ENCODE measurements around the gene ERICH2.
A peak's percentile ranks its signal among the peaks of the same experiment; 100 is the strongest.
"Not testable (repeated sequence)": the region's sequence is repeated elsewhere in the genome, so short reads cannot be mapped to it uniquely, and the experiment has no call there.

The ERICH2 gene, protein sequence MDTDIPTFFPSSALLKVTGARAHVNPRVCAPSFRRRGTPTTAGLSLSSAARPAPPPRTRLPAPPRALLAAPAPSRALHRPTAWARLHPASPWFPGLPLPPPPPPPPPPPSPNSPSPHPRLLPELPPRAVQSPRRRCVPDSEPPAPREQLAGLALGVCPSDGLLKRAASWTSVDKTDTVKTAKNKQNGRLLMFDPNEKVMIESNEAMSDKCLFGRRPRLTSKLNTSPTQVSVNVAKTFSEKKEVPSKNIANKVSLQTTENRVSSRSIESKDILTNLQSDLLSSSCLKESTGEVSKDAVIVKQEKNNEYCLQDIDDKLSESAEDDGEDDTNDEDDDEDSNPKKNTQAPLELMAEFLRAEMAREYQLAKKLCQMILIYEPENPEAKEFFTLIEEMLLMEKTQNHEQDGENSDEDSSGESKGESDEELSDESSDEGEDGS

DNA sequence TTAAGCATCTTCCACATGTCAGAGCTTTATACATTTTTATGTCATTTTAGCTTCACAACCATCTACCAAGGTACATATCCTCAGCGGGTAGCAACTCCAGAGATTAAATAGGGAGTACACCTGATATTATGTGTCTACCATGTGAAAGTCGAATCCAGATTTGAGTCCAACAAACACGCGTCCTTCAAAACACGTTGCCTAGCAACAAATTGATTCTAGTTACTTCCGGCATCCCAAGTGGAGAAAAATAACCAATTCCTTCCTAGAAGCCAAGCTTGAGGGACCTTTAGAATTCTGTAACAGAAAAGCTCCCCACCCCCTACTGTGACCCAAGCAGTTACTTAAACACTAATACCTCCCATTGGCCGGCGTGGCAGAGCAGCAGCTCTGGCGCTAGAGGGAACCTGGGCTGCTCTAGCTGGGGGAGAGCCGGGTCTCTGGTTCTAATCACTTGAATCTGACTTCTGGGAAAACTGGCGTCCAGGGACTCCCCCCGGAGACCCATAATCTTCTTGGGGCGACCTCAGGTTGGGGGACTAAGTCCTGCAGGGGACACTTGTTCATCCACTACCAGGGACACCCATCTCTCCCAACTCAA, at the start of gene ERICH2:
ERICH2 (plus strand) TSS at position 371 of the 598 bp plus-strand sequence. CDS start 304 bp downstream, outside the sequence.
- DNase-seq (ENCODE audit: low read depth in 2 of 2) = peak in 1 of 2 donors; percentile 6

DNA sequence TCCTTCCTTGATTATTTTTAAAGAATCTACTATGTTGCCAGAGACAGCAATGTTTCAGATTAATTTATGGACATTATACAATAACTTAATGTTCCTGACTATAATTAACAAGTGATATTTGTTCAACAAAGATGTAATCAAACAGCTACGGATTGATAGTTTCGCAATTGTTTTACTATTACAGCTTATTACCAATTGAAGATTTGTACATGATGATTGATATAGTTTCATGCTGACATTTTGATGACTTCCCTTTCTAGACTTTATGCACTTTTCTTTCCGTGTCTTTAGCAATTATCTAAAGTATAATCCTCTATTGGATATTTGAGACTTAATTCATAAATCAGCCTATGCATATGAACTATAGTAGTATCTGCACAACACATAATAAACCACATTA, 48.5 kb upstream of the ERICH2 start:
- no peak for DNase-seq (ENCODE audit: low read depth in 2 of 2)

DNA sequence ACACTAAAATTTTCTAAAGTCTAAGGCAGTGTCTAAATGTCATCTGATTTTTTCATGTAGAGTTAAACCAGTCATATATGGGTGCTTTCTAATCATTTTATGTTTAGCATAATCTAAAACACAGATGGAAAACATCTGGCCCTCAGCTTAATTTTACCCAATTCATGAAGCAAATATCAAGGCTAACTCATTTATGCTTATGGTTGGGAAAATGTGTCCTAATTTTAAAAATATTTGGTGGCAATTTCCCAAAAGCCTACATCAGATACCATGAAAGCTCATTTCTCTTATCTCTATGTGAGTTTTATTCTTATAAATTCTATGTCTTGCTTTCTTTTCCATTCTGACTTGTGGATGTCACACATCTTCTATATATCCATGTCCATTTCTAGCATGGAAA, 47.9 kb upstream of the ERICH2 start:
- no peak for DNase-seq (ENCODE audit: low read depth in 2 of 2)

DNA sequence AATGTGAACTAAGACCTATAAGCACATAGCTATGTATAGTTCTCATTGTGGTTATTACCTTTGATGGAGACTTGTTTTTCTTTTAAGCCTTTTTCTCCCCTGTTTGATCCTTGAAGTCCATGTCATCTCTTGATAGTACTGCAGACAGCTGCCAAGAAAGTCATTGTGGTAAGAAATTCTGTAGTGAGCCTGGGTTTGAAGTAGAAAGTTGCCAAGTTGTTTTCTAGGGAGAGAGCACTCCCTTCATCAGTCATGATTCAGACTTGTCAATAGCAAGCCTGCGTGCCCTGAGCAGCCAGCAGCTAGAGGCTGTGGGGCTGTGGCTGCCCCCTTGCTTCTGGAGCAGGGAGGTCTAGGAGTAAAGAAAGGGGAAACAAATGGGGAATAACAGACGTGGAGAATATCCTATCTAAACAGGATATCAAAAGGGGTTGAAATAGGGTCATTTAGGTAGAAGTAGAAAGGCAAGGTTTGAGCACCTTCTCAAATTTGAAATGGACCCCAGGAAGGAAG, 46.7 kb upstream of the ERICH2 start:
- DNase-seq (ENCODE audit: low read depth in 2 of 2) = no peak

DNA sequence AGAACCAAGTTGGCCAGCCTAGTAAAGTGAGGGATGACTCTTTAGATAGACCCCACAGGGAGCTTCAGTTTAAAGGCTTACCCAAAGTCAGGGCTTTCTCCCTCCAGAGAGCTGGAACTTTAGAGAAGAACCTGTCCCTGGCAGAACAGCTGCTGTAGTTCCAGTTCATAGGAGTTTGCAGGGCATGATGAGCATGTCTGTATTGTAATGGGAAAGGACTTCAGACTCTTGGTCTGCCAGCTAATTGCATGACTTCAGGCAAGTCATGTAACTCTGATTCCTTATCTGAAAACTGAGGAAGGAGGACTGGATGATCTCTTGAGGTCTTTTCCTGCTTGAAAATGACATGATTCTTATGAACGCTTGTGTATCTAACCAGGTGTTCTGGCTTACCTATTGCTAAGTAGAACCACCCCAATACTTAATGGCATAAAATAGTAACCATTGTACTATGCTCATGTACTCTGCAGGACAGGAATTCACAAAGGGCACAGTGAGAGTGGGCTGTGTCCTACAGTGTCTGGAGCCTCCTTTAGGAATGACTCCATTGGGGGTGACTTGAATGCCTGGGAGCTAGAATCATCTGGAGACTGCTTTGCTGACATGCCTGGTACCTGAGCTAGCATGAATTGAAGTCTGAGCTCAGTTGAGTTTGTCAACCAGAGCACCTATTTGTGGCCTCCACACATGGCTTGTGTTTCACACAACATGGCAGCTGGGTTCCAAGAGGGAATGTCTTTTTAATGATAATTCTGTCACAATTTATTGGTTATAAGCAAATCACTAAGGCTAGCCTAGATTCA, 36.2 kb upstream of the ERICH2 start:
- no peak for DNase-seq (ENCODE audit: low read depth in 2 of 2)

DNA sequence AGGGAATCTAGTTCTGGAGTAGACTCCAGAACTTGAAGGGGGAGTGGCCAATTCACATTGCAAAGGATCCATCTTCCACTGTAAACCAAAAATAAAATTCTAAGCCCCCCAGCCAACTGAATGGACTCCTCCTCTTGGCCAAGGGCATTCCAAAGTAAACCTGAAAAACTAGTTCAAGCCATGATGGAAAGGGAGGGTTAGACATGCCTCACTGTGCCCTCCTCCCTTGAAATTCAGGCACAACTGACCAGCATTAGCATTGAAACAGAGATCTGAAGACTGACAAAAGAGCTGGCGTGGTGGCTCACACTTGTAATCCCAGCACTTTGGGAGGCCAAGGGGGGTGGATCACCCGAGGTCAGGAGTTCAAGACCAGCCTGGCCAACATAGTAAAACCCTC, 35.6 kb upstream of the ERICH2 start:
- DNase-seq (ENCODE audit: low read depth in 2 of 2) = not testable (repeated sequence)

DNA sequence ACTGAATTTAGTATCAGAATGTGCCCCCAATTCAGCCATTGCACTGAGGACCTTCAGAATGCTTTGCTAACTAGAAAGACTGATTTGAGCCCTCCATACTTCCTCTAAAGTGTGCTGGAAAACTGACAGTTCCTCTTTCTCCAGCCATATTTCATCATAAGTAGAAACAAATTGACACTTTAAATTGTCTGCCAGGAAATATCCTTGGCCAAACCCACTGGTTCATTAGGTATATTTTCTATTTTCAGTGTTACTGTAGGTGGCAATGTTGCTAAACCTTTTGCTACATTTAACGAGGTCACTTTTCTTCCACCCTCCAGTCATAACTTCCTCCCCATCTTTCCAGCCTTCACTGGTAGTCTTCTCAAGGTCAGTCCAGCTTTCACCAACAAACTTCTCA, 33.5 kb upstream of the ERICH2 start:
- DNase-seq (ENCODE audit: low read depth in 2 of 2) = no peak

DNA sequence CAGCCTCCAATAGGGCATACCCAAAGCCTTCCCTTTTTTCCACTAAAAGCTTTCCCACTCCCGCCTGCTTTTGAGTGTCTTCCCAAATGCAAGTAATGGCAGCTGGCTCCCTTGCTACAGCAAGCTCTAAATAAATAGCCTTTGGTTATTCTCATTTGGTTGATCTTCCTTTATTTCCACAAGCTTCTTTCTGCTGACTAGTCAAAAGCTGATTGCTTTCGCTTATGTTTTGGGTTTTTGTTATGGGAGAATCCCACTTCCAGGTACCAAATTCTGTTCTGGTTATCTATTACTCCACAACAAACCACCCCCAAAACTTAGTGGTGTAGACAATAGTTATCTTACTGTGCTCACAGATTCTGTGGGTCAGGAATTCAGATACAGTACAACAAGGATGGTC, 32.8 kb upstream of the ERICH2 start:
- no peak for DNase-seq (ENCODE audit: low read depth in 2 of 2)

DNA sequence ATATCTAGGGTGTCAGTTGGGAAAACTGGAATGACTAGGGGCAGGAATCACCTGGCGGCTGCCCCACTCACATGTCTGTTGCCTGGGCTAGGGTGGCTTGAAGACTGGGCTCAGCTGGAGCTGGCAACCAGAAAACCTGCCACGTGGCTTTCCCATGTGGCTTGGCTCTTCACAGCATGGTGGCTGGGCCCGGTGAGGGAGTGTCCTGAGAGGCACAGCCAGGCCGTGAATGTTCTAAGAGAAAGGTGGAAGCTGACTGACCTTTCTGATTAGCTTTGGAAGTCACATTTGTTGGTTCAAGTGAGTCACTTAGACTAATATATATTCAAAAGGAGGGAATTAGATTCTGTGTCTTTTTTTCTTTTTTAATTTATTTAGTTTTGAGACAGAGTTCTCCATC, 32.4 kb upstream of the ERICH2 start:
- no peak for DNase-seq (ENCODE audit: low read depth in 2 of 2)

DNA sequence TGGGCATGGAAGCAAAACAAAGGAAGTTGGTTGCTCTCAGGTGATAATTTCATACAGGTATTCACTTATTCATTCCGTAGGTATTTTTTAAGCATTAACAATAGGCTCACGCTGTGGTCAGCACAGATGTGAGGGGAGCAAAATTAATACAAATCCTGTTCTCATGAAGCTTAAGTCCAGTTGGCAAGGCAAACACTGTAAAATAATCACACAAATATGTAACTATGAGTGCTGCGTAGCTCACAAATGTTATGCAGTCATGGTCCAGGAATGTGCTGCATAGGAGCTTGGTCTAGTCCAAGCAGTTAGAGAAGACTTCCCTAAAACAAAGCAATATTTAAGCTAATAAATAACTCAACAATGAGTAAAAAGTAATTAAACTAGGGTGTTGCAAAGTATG, 31.1 kb upstream of the ERICH2 start:
- no peak for DNase-seq (ENCODE audit: low read depth in 2 of 2)

DNA sequence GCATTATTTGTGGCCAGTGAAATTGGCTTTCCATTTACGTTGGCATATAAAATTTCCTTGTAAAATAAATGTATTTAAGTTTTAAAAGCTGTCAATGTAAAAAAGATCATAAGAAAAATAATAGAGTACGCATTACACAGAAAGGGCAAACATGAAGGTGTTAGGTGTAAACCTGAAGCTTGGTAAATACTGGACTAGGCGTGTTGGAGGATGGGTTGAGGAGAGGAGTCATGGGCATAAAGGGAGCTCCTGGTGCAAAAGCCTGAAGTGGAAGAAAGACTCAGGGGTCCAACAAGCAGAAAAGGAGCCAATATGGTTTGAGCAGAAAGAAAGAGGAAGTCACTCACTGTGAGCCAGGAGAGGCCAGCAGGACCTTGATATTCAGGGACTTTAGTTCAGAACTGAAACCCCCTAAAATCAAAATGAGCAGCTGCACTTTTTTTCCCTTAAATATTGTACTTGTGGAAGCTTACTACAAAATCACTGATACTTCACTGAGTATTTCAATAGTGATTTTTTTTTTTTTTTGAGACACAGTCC, 30.6 kb upstream of the ERICH2 start:
- DNase-seq (ENCODE audit: low read depth in 2 of 2) = no peak

DNA sequence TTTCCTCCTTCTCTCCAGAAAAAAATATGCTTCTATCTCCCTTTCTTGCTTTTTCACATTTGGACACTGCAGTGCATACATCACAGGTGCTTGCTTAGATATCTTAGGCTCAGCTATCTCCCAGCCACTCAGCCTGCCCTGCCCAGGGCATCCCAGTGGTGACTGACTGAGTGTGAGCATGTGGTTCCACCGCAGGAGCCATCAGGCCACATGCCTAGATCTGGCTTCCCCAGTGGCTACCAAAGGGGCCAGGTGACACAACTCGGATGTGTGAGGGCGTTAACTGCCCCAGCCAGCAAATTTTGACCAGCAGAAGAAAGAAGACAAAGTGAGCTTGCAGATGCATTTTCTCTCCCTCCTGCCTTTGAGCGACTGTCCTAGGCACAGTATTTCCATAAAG, 29.5 kb upstream of the ERICH2 start:
- DNase-seq (ENCODE audit: low read depth in 2 of 2) = no peak

DNA sequence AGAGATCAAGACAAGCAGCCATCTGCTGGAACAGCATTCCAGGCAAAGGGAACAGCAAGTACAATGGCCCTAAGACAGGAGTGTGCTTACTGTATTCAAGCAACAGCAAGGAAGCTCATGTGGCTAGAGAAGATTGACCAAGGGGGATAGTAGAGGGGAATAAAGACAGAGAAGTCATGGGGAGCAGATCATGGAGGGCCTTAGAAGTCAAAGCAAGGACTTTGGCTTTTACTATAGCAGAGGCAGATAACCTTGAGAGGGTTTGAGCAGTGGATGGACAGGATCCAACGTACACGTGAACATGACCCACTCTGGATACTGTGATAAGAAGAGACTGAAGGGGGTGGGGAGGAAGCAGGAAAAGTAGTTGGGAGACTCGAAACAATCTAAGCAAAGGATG, 28.2 kb upstream of the ERICH2 start:
- DNase-seq (ENCODE audit: low read depth in 2 of 2) = no peak

DNA sequence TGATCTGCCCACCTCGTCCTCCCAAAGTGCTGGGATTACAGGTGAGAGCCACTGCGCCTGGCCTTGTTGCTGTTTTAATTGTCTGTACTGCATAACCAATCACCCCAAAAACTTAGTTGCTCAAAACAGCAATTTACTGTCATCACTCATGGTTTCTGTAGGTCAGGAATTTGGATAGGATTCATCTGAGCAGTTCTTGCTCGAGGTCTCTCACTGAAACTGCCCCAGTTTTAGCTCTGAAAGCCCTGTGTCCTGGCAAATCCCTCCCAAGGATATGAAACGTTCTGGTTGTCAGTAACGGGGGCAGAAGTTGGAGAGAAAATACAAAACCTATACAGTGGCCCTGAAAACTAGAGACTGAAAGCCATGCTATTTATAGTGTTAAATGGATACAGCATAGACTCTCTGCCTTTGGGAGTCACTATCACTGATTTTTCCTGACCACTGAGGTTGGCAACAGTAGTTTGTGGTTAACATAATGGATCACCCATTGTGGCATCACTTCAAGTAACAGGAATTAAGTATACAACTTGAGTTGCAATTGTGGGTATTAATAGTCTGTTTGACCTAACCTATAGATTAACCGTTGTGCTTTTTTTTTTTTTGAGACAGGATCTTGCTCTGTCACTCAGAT, 27.2 kb upstream of the ERICH2 start:
- no peak for DNase-seq (ENCODE audit: low read depth in 2 of 2)

DNA sequence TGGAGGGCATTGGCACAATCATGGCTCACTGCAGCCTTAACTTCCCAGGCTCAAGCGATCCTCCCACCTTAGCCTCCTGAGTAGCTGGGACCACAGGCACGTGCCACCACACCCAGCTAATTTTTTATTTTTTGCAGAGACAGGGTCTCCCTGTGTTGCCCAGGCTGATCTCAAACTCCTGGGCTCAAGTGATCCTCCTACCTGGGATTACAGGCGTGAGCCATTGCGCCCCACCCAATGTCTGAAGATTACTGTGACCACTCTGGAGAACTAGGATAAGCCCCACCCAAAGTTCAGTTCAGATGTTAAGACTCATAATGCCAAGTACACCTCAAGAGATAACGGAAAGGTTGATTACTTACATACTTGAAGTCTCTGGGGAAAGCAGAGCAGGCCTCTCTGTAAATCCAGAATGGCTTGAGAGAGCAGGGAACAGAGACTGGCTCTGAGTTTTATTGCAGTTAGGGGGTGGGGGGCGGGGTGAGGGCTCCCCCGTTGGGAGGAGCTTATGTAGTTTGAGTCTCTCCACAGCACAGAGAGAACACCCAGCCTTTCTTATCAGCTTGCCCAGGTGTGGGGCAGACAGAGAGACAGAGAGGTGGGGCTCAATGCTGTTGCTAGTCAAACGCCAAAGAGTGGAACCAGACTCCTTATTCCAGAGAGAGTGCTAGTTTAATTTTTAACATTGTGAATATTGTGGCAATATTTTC, 26.5 kb upstream of the ERICH2 start:
- DNase-seq (ENCODE audit: low read depth in 2 of 2) = no peak

DNA sequence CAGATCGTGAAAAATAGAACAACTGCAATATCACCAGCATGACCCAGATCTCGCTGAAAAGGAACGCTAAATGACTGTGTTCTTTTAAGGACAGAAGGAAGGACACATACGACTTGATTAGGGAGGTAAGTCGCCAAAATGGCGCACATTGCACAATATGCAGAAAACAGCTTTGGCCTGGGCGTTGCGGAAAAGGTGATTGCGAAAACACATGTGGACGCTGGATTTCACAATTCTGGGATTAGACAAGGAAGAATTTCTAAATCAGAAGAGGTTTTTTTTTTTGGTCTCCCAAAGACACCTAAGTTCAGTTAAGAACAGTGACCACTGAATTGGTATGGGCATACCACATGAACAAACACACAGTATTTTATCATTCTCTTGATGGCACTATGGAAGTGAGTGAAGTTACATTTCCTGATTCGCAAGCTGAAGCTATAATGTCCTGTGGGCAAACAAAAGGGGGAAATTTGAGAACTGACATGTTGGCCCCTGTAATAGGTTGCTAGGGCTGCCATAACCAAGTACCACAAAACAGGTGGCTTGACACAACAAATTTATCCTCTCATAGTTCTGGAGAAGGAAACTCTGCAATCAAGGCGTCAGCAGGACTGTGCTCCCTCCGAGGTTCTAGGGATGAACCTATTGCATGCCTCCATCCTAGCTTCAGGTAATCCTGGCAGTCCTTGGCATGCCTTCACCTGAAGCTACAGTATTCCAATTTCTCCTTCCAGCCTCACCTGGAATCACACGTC, 25.8 kb upstream of the ERICH2 start:
- DNase-seq (ENCODE audit: low read depth in 2 of 2) = no peak

DNA sequence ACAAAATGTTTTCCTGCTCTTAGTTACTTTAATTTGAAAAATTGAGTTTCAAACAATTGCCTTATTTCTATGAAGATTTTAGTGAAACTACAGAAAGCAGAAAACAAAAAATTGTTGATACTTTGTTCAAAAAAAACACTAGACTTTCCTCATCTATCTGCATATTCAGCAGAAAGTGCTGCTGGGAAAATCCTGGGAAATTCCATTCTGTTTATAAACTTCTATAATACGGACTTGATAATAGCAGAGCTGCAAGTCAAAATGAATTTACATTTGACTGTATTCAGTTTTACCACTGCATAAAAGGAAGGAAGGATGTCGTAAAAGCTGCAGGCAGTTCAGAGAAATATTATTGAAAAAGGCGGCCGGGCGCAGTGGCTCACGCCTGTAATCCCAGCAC, 24.9 kb upstream of the ERICH2 start:
- DNase-seq (ENCODE audit: low read depth in 2 of 2) = no peak

DNA sequence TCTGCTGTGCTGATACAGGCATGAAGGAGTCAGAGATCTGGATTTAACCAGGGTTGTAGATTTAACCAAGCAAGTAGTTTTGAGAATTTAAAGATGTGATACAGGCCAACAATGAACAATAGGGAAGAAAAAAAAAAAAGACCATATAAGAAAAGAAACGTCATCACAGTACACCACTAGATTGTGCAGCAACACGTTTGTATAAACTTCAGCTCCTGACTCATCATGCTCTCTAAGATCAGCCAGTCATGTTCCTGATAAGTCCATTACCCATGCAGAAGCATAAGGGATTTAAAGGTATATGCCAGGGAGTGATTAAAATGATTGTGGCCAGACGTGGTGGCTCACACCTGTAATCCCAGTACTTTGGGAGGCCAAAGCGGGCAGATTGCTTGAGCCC, 22.3 kb upstream of the ERICH2 start:
- no peak for DNase-seq (ENCODE audit: low read depth in 2 of 2)

DNA sequence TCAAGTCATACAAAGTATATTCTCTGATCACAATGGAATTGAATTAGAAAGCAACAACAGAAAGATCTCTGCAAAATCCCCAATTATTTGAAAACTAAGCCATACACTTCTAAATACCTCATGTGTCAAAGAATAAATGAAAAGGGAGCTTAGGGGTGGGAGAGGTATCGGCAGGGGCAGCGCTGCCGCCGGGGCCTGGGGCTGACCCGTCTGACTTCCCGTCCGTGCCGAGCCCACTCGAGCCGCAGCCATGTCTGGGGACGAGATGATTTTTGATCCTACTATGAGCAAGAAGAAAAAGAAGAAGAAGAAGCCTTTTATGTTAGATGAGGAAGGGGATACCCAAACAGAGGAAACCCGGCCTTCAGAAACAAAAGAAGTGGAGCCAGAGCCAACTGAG, 18.6 kb upstream of the ERICH2 start:
- DNase-seq (ENCODE audit: low read depth in 2 of 2) = not testable (repeated sequence)

DNA sequence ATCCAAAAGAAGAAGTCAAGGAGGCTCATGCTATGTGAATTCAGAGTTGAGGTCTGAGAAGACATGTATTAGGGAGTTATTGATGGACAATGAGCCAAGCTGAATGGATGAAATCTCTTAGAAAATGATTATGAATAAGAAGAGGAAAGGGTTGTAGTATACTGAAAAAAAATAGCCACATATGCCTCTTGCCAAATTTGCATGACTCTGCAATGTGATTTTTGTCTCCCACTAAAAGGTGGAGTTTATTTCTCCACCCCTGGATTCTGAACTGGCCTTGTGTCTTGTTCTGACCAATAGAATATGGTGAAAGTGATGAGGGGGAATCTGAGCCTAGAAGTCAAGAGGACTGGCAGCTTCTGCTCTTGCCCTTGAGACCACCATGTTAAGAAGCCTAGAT, 8.6 kb upstream of the ERICH2 start:
- DNase-seq (ENCODE audit: low read depth in 2 of 2) = no peak

Data from stimulated activated CD8-positive, alpha-beta memory T cell treated with anti-CD3 and anti-CD28 coated beads, Interleukin-2, amount 100 ng/mL, for 1 hour (primary cell).